H1 (cell line): ENCODE measurements around the gene TAC1. TPM values are rescaled to one million over a fixed set of nuclear protein-coding genes. Genes with fewer than 3 reads are reported as not detected.
A peak's percentile ranks its signal among the peaks of the same experiment; 100 is the strongest.

Experiments
- ASH2L ChIP-seq: fragments of 200-600, 300-600 bp; sonication (generic); IDR thresholded peaks from one replicate; pipeline ENCODE4 v1.7.1; 2017; ENCODE audit warnings: low read length
- BRCA1 ChIP-seq: IDR thresholded peaks from 2 replicates; pipeline ENCODE4 v1.6.1; 2012; ENCODE audit warnings: low read depth, low read length, improper control_type of control experiment
- EZH2 ChIP-seq: fragments of 200-600 bp; sonication (generic); IDR thresholded peaks from 2 replicates; pipeline ENCODE4 v1.7.1; 2012; ENCODE audit warnings: low read depth, mild to moderate bottlenecking, moderate library complexity, low read length, inconsistent platforms; ENCODE audit not compliant: severe bottlenecking
- GABPA ChIP-seq: IDR thresholded peaks from 2 replicates; pipeline ENCODE4 v1.6.1; 2011; ENCODE audit warnings: mild to moderate bottlenecking, low read length, moderate library complexity, borderline replicate concordance; ENCODE audit not compliant: insufficient read depth
- GTF2F1 ChIP-seq: IDR thresholded peaks from 2 replicates; pipeline ENCODE4 v1.6.1; 2012; ENCODE audit warnings: low read depth, low read length, improper control_type of control experiment, borderline replicate concordance
- NRF1 ChIP-seq: IDR thresholded peaks from 2 replicates; pipeline ENCODE4 v1.6.1; 2011; ENCODE audit warnings: mild to moderate bottlenecking, low read depth, low read length, improper control_type of control experiment
- RAD21 ChIP-seq, 2 experiments: IDR thresholded peaks in 1 of 2; conservative IDR thresholded peaks in 1 of 2; 2 replicates each; pipeline ENCODE4 v1.6.1; 2011; ENCODE audit warnings: low read depth in 2 of 2, low read length in 2 of 2, improper control_type of control experiment in 1 of 2, inconsistent platforms in 1 of 2, mild to moderate bottlenecking in 1 of 2, moderate library complexity in 1 of 2
- RFX5 ChIP-seq: IDR thresholded peaks from 2 replicates; pipeline ENCODE4 v1.6.1; 2011; ENCODE audit warnings: low read depth, low read length, improper control_type of control experiment, borderline replicate concordance
- RNF2 ChIP-seq: fragments of 200-900, 300-1000 bp; sonication (generic); IDR thresholded peaks from 2 replicates; pipeline ENCODE4 v1.7.1; 2016; ENCODE audit warnings: borderline replicate concordance, low read depth, mild to moderate bottlenecking, antibody characterized with exemption, low read length; ENCODE audit not compliant: poor library complexity, severe bottlenecking; ENCODE audit errors: missing control alignments
- polyA plus RNA-seq, 7 experiments: library from polyadenylated mRNA; depleted of rRNA in 3 of 7; stranded (reverse) in 5 of 7; unstranded in 2 of 7; fragments of >200 nt in 5 of 7; fragments of 200-250 nt in 2 of 7; gene quantifications; 1 replicate in 5 of 7; 2 replicates in 1 of 7; 4 replicates in 1 of 7; pipeline versions ENCODE4 v1.2.1 to v1.2.3, GENCODE V29; 2011 to 2013; ENCODE audit warnings: missing spikeins in 2 of 7, mixed read lengths in 2 of 7
- total RNA-seq: library from RNA; stranded (reverse); fragmentation: NEBNext Ultra II Directional; extraction: Animal tissue kit (Norgen Biotek cat#: 25700); gene quantifications from 2 replicates; pipeline ENCODE4 v1.2.1, GENCODE V29; 2021

The TAC1 gene
- total and polyA plus RNA-seq, 2 of the 8 experiments (the other 6 are each of a cell fraction or from before 2014, with no cell fraction given) = 1.7 to 4.3 TPM

DNA sequence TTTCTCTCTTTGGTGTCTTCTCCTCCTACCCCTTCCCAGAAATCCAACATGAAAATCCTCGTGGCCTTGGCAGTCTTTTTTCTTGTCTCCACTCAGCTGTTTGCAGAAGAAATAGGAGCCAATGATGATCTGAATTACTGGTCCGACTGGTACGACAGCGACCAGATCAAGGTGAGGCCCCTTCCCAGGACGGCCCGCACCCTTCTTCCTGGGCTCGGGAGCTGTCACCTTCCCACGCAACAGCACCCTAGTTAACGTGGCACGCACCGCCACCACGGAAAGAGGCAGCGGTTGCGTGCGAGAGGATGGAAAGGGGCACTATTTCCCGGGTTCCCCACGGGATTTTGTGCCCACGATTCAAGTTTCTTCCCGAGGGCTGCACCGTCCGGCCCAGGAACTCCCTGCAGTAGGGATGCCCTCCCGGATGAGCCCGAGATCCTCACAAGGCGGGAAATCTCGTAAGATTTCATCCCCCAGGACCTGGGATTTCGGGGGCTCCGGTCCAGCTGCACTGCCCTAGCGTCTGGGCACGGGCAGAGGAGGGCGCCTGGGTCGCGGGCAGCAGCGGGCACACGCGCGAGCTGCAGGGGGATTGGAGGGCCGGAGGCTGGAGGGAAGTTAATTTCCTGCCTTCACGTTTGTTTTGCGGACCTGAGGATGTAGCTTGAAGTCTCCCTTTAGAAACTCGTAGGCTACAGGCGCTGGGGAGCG is 834 bp downstream of the TAC1 start (continued):
- TF ChIP-seq ASH2L = no peak
- TF ChIP-seq RAD21 (IDR thresholded peaks at IDR 0.05 in 1 of 2, conservative IDR thresholded peaks at IDR 0.05 in 1 of 2; ENCODE audit: low read depth in 2 of 2, low read length in 2 of 2) = no peak
- no peak for TF ChIP-seq GABPA
- no peak for TF ChIP-seq NRF1
- no peak for TF ChIP-seq RFX5
- peak; percentile 56 for TF ChIP-seq RNF2
- TF ChIP-seq GTF2F1 = no peak
- no peak for TF ChIP-seq BRCA1
- TF ChIP-seq EZH2 = peak; percentile 85
